Measurements from ENCODE around the gene CPTP.

GRCh38 chr1:1354271-1355247, 30.0 kb downstream of the CPTP start:
- TF ChIP-seq CTCF (conservative IDR thresholded peaks at IDR 0.05 in 1 of 2, IDR thresholded peaks at IDR 0.05 in 1 of 2; ENCODE audit: extremely low read depth in 1 of 2, insufficient read depth in 1 of 2, low read depth in 1 of 2, low read length in 2 of 2), result no peak
- TF ChIP-seq EZH2 (IDR thresholded peaks at IDR 0.05; ENCODE audit: borderline replicate concordance, low read length), result no peak

Measured in mammary epithelial cell (primary cell).